ENCODE measurements around the gene WWOX. TPM values are rescaled to one million over a fixed set of nuclear protein-coding genes. Genes with fewer than 3 reads are reported as not detected.

Gene WWOX
- total and polyA plus RNA-seq, 7 donors, result 7.1 to 46.8 (median 16.1) TPM

GRCh38 chr16:78125112-78125844, 25.8 kb downstream of the WWOX start:
- Histone ChIP-seq H3K27ac (no peak overlapping the region), H3K4me3 (no peak overlapping the region), H3K27me3 (no peaks in the 10 kb centered on the region), H3K36me3 (no peaks in the 10 kb centered on the region), H3K4me1 (peaks cover 0 to 15% (median 12%) of the 10 kb centered on the region in 4 donors), H3K9me3 (no peaks in the 10 kb centered on the region)
- no peak for DNase-seq
- WGBS, 2 donors, result 93 to 96% methylated on average over 15 of the region's 15 CpGs
- intact Hi-C loops (cut with DNase I), result loop anchor here (10.0 kb wide), 1 partner anchor 1960 kb away; no protein-coding TSS in a partner anchor
- TF ChIP-seq EP300 (IDR thresholded peaks at IDR 0.05), result no peak
- TF ChIP-seq POLR2A (IDR thresholded peaks at IDR 0.05), result no peak
- TF ChIP-seq POLR2AphosphoS5 (IDR thresholded peaks at IDR 0.05), result no peak
- TF ChIP-seq CTCF (IDR thresholded peaks at IDR 0.05), result no peak

DNA sequence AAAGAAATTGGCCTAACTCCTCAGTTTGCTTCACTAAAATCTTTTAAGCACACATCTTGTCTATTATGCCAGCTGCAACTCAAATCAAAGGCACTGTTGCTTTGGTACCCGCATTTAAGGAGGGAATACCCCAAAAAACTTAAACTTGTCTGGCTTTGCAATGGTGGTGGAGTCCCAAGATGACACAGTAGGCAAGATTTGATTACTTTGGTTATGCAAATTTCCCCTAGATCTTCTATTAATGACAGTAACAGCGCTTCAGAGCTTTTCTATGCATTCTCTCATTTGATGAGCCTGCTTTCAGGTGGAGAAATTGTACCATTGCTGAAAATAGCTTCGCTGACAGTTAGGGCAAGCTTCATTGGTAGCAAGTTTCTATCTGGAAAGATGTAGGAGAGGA, 27.2 kb downstream of the WWOX start:
- DNase-seq, result no peak
- H3K27ac ChIP-seq, result peak overlapping the region in 2 of 4 donors; percentile 33 to 42
- H3K36me3 ChIP-seq, result no peaks in the 10 kb centered on the region
- WGBS, 2 donors, result 90 to 91% methylated on average over 3 of the region's 3 CpGs
- TF ChIP-seq EP300 (IDR thresholded peaks at IDR 0.05) (no peak), CTCF (IDR thresholded peaks at IDR 0.05) (no peak), POLR2AphosphoS5 (IDR thresholded peaks at IDR 0.05) (no peak), POLR2A (IDR thresholded peaks at IDR 0.05) (no peak)
- peaks cover 0 to 15% (median 12%) of the 10 kb centered on the region in 4 donors for H3K4me1 ChIP-seq
- no peak overlapping the region for H3K4me3 ChIP-seq
- H3K27me3 ChIP-seq, result no peaks in the 10 kb centered on the region
- no peaks in the 10 kb centered on the region for H3K9me3 ChIP-seq
- intact Hi-C loops (cut with DNase I), result loop anchor here (10.0 kb wide), 1 partner anchor 1958 kb away; no protein-coding TSS in a partner anchor

- peak overlapping the region in 1 of 4 donors; percentile 9 for H3K4me3 ChIP-seq
- H3K36me3 ChIP-seq, result no peaks in the 10 kb centered on the region
- DNase-seq, result no peak
- 67 to 74% methylated on average over 5 of the region's 5 CpGs for WGBS, 2 donors
- no peaks in the 10 kb centered on the region for H3K27me3 ChIP-seq
- TF ChIP-seq POLR2A (IDR thresholded peaks at IDR 0.05) (no peak), POLR2AphosphoS5 (IDR thresholded peaks at IDR 0.05) (no peak), EP300 (IDR thresholded peaks at IDR 0.05) (no peak), CTCF (IDR thresholded peaks at IDR 0.05) (no peak)
- H3K4me1 ChIP-seq, result peaks cover 0 to 15% (median 12%) of the 10 kb centered on the region in 4 donors
- intact Hi-C loops (cut with DNase I), result loop anchor here (10.0 kb wide), 1 partner anchor 1958 kb away; no protein-coding TSS in a partner anchor
- H3K27ac ChIP-seq, result peak overlapping the region in 2 of 4 donors; percentile 33 to 42
- H3K9me3 ChIP-seq, result no peaks in the 10 kb centered on the region
Observed at GRCh38 chr16:78127130-78127529, 27.7 kb downstream of the WWOX start.

DNA sequence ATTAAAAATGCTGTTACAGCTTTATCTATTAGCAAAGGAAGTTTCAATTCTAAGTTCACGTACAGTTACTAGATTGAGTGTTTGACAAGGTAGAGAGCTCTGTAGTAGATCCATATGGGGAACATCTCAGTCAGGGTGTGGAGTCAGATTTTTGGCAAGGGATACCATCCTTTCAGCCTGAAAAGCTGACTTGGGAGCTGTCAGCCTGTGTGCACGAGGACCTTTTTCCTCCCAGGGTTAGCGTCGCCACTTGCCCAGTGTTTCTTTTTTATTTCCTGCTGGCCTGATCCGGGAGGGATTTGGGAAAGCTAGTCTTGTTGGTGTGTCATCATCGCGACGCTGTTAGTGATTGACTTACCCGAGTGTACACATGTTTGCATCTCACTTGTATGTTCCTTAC, 29.5 kb downstream of the WWOX start:
- DNase-seq, result no peak
- no peak overlapping the region for H3K4me3 ChIP-seq
- peaks cover 0 to 15% (median 12%) of the 10 kb centered on the region in 4 donors for H3K4me1 ChIP-seq
- no peak overlapping the region for H3K27ac ChIP-seq
- TF ChIP-seq CTCF (IDR thresholded peaks at IDR 0.05) (no peak), POLR2A (IDR thresholded peaks at IDR 0.05) (no peak), EP300 (IDR thresholded peaks at IDR 0.05) (no peak), POLR2AphosphoS5 (IDR thresholded peaks at IDR 0.05) (no peak)
- no peaks in the 10 kb centered on the region for H3K9me3 ChIP-seq
- intact Hi-C loops (cut with DNase I), result loop anchor here (10.0 kb wide), 1 partner anchor 1956 kb away; no protein-coding TSS in a partner anchor
- no peaks in the 10 kb centered on the region for H3K27me3 ChIP-seq
- H3K36me3 ChIP-seq, result no peaks in the 10 kb centered on the region
- 80 to 84% methylated on average over 9 of the region's 9 CpGs for WGBS, 2 donors
